Upper lobe of right lung (tissue), 1 donor: ENCODE results near the gene HECTD4. TPM values are rescaled to one million over a fixed set of nuclear protein-coding genes. Genes with fewer than 3 reads are reported as not detected.

Source experiments
- ATAC-seq: fragments of 200-7000 bp; cut with Tn5 transposase; one replicate; pipeline ENCODE4 v1.9.1; 2020; ENCODE audit warnings: mild to moderate bottlenecking, moderate library complexity
- DNase-seq: peaks from one replicate; pipeline ENCODE4 v3.0.0-alpha.2; 2020
- H3K27ac ChIP-seq: fragments of 200-600 bp; one replicate; pipeline ENCODE4 v1.8.0; 2022
- H3K27me3 ChIP-seq: fragments of 200-600 bp; one replicate; pipeline ENCODE4 v1.8.0; 2022; ENCODE audit warnings: mild to moderate bottlenecking
- H3K36me3 ChIP-seq: fragments of 200-600 bp; one replicate; pipeline ENCODE4 v1.8.0; 2022
- H3K4me1 ChIP-seq: fragments of 200-600 bp; one replicate; pipeline ENCODE4 v1.8.0; 2022
- H3K4me3 ChIP-seq: fragments of 200-600 bp; one replicate; pipeline ENCODE4 v1.8.0; 2022; ENCODE audit warnings: mild to moderate bottlenecking
- H3K9me3 ChIP-seq: fragments of 200-600 bp; one replicate; pipeline ENCODE4 v1.8.0; 2022
- intact Hi-C: fragments of 100-400 bp; cut with DNase I; formaldehyde crosslinking; loops from one replicate; pipeline ENCODE4 v1.11.0; 2022
- total RNA-seq: library from RNA; stranded (reverse); fragmentation: NEBNext Ultra II Directional; extraction: Animal tissue kit (Norgen Biotek cat#: 25700); gene quantifications from one replicate; pipeline ENCODE4 v1.2.1, GENCODE V29; 2021
- TF ChIP-seq, protein P1 (sequence below): fragments of 200-600 bp; IDR thresholded peaks from one replicate; pipeline ENCODE4 v1.8.0; 2022; ENCODE audit warnings: antibody characterized with exemption
- donor health status: DM: no; HTN: yes; CAD: no; lungs with severe emphysema.

HECTD4 gene
- total RNA-seq, 1 donor from 2014 or later, result 54.7 TPM

DNA sequence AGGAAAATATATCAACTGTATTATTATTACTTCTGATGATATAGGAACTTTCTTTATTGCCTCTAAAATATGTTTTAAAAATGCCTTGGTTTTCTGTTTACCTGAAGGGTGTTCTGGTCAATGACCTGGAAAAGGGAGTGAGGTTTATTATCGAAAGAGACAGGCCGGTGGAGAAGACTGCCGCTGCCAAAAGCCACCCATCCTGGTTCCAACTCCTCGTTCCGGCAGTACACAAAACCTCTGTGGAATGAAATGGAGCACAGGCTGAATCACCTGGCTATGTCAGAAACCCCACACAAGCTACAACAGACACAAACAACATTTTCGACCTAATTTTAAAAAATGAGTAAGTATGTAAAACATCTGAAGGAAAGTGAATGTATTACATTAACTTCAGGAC is 73.6 kb downstream of the HECTD4 start:
- peaks cover 47% of the 10 kb centered on the region for H3K36me3 ChIP-seq
- H3K27ac ChIP-seq, result no peak overlapping the region
- TF ChIP-seq, protein P1, sequence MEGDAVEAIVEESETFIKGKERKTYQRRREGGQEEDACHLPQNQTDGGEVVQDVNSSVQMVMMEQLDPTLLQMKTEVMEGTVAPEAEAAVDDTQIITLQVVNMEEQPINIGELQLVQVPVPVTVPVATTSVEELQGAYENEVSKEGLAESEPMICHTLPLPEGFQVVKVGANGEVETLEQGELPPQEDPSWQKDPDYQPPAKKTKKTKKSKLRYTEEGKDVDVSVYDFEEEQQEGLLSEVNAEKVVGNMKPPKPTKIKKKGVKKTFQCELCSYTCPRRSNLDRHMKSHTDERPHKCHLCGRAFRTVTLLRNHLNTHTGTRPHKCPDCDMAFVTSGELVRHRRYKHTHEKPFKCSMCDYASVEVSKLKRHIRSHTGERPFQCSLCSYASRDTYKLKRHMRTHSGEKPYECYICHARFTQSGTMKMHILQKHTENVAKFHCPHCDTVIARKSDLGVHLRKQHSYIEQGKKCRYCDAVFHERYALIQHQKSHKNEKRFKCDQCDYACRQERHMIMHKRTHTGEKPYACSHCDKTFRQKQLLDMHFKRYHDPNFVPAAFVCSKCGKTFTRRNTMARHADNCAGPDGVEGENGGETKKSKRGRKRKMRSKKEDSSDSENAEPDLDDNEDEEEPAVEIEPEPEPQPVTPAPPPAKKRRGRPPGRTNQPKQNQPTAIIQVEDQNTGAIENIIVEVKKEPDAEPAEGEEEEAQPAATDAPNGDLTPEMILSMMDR, result no peak
- DNase-seq (no peak), ATAC-seq (no peak)
- intact Hi-C loops, result no loop called here
- no peaks in the 10 kb centered on the region for H3K27me3 ChIP-seq
- no peak overlapping the region for H3K4me3 ChIP-seq
- H3K4me1 ChIP-seq, result peaks cover 6% of the 10 kb centered on the region
- no peaks in the 10 kb centered on the region for H3K9me3 ChIP-seq

DNA sequence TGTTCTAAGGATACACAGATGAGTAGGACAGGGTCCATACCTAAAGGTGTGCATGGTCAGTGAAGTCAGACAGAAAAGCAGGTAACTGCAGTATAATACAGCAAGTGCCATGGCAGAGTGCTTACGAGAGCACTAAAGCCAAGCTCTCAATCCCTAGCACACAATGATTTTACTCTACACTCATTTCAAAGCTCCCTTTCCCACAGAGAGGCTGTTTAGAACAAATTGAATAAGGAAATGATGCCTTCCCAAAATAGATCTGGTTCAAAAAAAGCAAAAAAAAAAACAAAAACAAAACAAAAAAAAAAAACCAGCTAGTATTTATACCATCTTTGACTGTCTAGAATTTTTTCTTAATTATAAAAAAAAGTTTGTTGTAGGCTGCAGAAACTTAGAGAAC is 74.1 kb downstream of the HECTD4 start:
- DNase-seq (no peak), ATAC-seq (no peak)
- peaks cover 6% of the 10 kb centered on the region for H3K4me1 ChIP-seq
- H3K27ac ChIP-seq, result no peak overlapping the region
- H3K4me3 ChIP-seq, result no peak overlapping the region
- intact Hi-C loops, result no loop called here
- H3K27me3 ChIP-seq, result no peaks in the 10 kb centered on the region
- TF ChIP-seq, protein P1, result no peak
- no peaks in the 10 kb centered on the region for H3K9me3 ChIP-seq
- peaks cover 49% of the 10 kb centered on the region for H3K36me3 ChIP-seq

DNA sequence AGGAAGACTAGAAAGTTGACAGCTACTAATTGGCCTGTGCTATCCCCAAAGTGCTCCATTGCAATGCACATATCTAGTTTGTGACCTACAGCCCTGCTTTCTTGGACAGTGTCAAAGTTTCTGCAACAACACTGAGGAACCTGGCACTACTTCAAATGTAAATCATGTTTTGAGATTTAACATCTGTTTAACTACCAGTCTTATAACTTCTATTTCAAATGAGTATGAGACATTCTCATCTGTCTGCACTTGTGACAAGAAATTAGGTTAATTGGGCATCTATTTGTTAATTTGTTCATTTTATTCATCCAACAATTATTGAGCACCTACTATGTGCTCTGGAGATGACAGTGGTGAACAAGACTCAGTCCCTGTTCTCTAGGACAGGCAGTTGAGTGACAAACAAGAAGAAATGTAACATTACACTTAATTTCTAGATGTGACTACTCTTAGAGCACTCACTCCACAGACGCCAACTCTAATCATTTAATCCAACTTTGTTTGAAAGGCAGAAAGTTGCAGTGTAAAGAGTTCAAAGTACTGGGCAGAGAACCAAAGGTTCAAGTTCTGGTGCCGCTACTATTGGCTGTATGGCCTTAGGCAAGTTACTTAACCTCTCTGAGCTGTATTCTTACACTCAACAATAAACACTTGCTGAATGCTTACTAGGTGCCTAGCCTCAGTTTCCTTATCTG is 74.8 kb downstream of the HECTD4 start:
- peaks cover 6% of the 10 kb centered on the region for H3K4me1 ChIP-seq
- H3K4me3 ChIP-seq, result no peak overlapping the region
- TF ChIP-seq, protein P1, result no peak
- H3K9me3 ChIP-seq, result no peaks in the 10 kb centered on the region
- H3K27me3 ChIP-seq, result no peaks in the 10 kb centered on the region
- no peak overlapping the region for H3K27ac ChIP-seq
- intact Hi-C loops, result no loop called here
- DNase-seq (no peak), ATAC-seq (no peak)
- H3K36me3 ChIP-seq, result peaks cover 50% of the 10 kb centered on the region

DNA sequence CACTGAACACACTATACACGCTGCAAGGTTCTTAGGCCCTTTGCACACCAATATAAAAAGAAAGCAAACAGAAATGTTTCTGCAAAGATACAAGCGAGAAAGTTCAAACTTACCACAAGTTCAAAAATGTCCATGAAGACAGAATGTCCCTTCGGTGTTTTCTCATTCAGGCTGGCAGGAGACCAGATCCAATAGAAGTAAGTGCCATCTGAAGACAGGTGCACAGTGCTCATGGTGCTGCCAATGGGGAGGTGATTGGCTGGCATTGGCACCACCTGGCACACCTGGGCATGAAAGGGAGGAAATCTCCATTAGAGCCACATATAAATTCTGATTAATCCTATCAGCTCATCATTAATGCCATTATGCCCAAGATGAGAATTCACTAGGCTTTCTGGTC is 76.3 kb downstream of the HECTD4 start:
- ATAC-seq, result no peak
- DNase-seq, result no peak
- H3K27me3 ChIP-seq, result no peaks in the 10 kb centered on the region
- no peak overlapping the region for H3K4me3 ChIP-seq
- intact Hi-C loops, result no loop called here
- H3K36me3 ChIP-seq, result peaks cover 49% of the 10 kb centered on the region
- TF ChIP-seq, protein P1, result no peak
- H3K9me3 ChIP-seq, result no peaks in the 10 kb centered on the region
- peaks cover 6% of the 10 kb centered on the region for H3K4me1 ChIP-seq
- no peak overlapping the region for H3K27ac ChIP-seq

DNA sequence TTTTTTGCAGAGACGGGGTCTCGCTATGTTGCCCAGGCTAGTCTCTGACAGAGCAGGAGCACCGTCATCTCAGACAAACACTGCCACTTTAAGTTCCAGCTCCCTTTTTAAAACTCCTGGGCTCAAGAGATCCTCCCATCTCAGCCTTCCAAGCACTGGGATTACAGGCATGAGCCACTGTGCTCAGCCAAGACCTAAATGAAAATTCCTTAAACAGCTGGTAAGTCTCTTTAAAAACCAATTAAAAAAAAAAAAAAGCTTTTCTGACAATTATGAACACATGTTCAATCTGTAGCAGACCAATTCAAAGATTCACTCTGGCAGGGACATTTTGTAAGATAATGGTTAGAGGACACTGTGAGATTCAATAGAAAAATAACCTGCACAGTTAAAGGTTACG is 77.8 kb downstream of the HECTD4 start:
- Histone ChIP-seq H3K4me3 (no peak overlapping the region), H3K27ac (no peak overlapping the region), H3K4me1 (peaks cover 6% of the 10 kb centered on the region), H3K27me3 (no peaks in the 10 kb centered on the region), H3K36me3 (peaks cover 49% of the 10 kb centered on the region), H3K9me3 (no peaks in the 10 kb centered on the region)
- intact Hi-C loops, result no loop called here
- TF ChIP-seq, protein P1, result no peak
- ATAC-seq, result no peak
- DNase-seq, result no peak

DNA sequence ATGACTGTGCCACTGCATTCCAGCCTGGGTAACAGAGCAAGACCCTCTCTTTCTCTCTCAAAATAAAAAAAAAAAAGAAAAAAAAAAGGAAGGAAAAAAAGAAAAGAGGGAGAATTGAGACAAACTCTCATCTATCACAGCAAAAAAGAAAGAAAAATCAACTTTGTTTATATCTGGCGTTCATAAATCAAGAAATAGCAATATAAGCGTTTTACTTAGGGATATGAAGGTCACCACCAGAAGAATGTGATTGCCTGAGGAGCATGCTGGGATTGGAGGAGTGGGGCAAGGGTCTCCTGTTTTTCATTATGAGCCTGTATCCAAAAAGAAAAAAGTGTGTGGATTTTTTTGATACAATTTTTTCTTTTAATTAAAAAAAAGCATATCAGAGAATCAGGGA is 78.4 kb downstream of the HECTD4 start:
- Histone ChIP-seq H3K27me3 (no peaks in the 10 kb centered on the region), H3K4me1 (peaks cover 6% of the 10 kb centered on the region), H3K36me3 (peaks cover 49% of the 10 kb centered on the region), H3K9me3 (no peaks in the 10 kb centered on the region), H3K27ac (no peak overlapping the region), H3K4me3 (no peak overlapping the region)
- TF ChIP-seq, protein P1, result no peak
- intact Hi-C loops, result no loop called here
- DNase-seq, result no peak
- ATAC-seq, result no peak
